Fibroblast of pulmonary artery (primary cell): Measurements from ENCODE around the gene BMPER.

ENCODE experiments used
- DNase-seq: peaks from one replicate; pipeline ENCODE4 v3.0.0-alpha.2; 2010; ENCODE audit warnings: low read depth
- H3K4me3 ChIP-seq: replicated peaks from 2 replicates; pipeline ENCODE4 v1.5.1; 2011; ENCODE audit warnings: low read depth, mild to moderate bottlenecking, control low read depth, low read length, moderate library complexity
- CTCF ChIP-seq: IDR thresholded peaks from 2 replicates; pipeline ENCODE4 v1.5.1; 2011; ENCODE audit warnings: mild to moderate bottlenecking, control low read depth, low read length, inconsistent platforms; ENCODE audit errors: missing control alignments

The BMPER gene

GRCh38 chr7:34123316-34123715 lies 218.0 kb downstream of the BMPER start:
- H3K4me3 ChIP-seq: no peak overlapping the region
- no peak for DNase-seq
- TF ChIP-seq CTCF: no peak

DNA sequence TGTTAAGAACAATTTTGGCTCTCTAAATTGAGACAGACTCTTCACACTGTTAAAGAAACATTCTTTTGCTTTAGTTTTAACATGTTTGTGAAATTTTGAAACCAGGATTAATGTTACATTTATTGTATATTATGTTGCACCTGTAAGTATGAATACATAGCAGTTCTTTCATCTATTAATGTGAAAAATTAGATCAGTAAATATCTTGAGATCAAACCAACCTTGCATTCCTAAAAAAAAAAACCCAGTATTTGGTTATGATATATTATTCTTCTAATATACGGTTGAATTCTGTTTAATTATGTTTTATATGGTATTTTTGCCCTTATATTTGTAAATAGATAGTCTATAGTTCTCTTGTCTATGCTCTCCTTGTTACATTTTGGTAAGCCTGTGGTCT lies 219.4 kb downstream of the BMPER start:
- no peak overlapping the region for H3K4me3 ChIP-seq
- no peak for TF ChIP-seq CTCF

DNA sequence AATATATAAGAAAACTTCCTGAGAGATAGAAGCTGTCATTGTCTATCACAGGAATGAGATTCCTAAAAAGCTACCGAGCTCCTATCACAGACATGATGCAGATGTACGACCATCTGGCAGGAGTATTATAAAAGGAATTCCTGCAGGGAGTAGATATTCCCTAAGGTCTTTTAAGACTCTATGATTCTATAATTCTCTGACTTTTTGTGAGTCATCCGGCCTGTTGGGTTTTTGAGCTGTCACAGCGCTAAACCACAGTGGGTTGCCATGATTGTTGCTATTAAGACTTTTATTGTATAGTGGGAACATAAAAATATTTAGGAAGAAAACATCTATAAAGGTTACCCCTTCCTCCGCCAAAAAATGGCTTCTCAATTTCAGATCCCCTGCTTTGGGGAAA lies 223.4 kb downstream of the BMPER start:
- TF ChIP-seq CTCF: no peak
- peak; percentile 64 for DNase-seq
- H3K4me3 ChIP-seq: no peak overlapping the region

More for the DNA sequence above, 219.4 kb downstream of the BMPER start:
- no peak for DNase-seq

GRCh38 chr7:34130558-34131295 lies 225.4 kb downstream of the BMPER start:
- no peak for DNase-seq
- no peak for TF ChIP-seq CTCF
- no peak overlapping the region for H3K4me3 ChIP-seq

- DNase-seq: no peak
- no peak for TF ChIP-seq CTCF
- H3K4me3 ChIP-seq: no peak overlapping the region
Measured at GRCh38 chr7:34131371-34131770, 226.0 kb downstream of the BMPER start.

DNA sequence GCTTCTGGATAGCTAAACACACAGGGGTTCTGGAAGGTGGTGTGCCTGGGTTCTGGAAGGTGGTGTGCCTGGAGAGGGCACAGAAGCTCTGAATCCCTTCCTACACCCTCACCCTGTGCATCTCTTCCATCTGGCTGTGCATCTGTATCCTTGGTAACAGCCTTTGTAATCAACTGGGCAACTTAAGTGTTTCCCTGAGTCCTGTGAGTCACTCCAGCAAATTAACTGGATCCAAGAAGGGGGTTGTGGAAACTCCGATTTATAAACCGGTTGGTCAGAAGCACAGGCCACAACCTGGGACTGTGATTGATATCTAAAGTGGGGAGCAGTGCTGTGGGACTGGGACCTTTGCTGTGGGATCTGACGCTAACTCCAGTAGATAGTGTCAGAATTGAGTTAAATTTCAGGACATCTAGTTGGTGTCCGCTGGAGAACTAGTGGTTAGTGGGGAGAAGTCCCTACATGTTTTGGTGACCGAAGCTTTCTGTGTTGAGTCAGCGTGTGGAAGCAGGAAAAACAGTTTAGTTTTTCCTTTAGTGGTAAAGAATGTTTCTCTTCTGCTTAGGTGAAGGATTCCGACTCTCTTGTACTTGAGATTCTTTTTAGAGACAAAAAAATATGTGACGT lies 228.1 kb downstream of the BMPER start:
- DNase-seq: peak; percentile 85
- no peak for TF ChIP-seq CTCF
- no peak overlapping the region for H3K4me3 ChIP-seq
